Activated naive CD4-positive, alpha-beta T cell treated with Interleukin-2 at 50 U/mL for 16 hours (primary cell): ENCODE data around the gene PPM1L.

Experiments
- DNase-seq: peaks from one replicate; pipeline ENCODE4 v3.0.0-alpha.2; 2020

The PPM1L gene

DNA sequence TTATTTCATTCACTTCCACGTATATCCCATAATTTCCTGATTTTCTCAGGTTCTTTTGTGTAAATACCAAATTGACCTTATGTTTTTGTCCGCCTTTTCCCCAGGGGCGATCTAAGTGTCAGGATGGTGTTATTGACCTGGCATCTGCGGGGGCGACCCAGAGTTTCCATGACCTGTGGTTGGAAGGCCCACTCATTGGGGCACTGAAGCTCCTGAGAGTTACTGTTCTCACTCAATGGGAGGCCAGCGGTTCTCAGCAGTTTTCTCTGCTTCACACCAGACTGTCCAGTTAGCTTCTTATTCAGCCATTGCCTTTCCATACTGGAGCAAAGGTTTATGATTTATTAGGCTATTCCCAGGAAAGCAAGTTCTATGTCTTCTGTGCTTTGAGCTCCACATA, 295.8 kb downstream of the PPM1L start:
- no peak for DNase-seq

GRCh38 chr3:161054860-161055604, 299.0 kb downstream of the PPM1L start:
- no peak for DNase-seq

GRCh38 chr3:161064413-161064812, 308.4 kb downstream of the PPM1L start:
- DNase-seq = no peak

DNA sequence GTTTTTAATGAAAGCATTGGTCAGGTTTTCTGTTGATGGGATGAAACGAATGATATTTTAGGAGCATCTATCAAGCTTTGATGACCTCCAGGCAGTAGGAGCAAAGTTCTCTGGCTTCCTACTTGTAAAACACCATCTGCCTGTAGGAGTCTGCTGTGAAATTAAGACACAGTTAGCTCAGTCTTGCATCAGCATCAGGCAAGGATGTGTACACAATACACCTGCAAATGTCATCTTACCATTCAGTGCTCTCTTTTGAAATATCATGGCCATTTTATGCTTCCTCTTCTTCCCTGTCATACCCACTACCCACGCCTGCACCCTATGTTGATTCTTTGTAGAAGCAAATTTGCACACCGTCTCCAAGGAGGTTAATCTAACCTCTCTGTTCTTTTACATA, 310.9 kb downstream of the PPM1L start:
- DNase-seq = no peak

GRCh38 chr3:161067335-161067734, 311.3 kb downstream of the PPM1L start:
- DNase-seq = no peak

DNA sequence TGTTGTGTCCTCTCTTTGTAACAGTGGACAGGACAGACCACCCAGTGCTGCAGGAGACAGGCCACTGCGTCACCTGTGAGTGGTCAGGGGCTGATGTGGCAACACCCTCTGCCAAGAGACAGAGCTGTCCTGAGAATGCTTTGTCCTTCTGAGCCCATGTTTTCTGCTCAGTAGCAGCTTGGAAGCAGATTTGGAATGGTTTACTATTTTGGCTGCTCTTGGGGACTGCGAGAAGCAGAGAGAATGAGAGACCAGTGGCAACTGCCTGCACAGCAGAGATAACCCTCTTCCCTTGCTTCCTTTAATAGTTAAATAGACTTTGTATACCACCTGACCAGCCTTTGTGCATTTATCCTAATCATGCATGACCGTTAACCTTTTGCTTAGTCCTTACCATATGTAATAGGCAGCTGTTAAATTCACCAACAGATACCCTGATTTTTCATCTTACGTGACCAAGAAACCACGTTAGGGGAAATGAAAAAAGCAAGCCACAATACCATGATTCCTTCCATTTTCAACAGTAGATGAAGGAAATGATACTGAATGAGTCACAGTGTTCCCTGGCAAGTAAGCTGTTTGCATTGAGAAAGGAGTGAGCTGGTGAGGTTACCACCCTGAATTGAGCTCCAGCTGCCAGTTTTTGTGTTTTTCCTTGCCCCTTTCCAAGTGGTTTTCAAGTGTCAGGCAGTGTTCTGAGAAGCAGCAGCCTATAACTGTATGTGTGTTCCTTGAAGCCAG, 313.6 kb downstream of the PPM1L start:
- DNase-seq = no peak

GRCh38 chr3:161070252-161070930, 314.4 kb downstream of the PPM1L start:
- no peak for DNase-seq

GRCh38 chr3:161070980-161071663, 315.1 kb downstream of the PPM1L start:
- DNase-seq = no peak

GRCh38 chr3:161072211-161072621, 316.2 kb downstream of the PPM1L start:
- no peak for DNase-seq

- no peak for DNase-seq
These were observed 316.7 kb downstream of the PPM1L start for GRCh38 chr3:161072751-161073150.

DNA sequence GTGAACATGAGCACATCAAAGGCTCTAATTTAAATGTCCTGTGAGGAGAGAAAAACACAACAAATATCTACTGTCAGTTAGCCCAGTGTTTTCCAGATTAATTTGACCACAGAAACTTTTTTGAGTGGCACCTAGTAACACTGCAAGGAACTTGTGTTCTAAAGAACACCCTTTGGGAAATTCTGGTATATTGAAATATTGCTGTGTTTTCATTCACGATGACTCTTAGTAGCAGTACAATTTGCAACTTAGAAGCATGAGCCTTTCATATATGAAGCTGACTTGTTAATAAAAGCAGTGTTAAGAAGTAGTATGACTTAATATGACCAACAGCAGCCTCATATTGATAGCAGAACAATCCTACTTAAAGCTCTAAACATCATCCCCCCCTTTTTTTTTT, 317.1 kb downstream of the PPM1L start:
- no peak for DNase-seq

- no peak for DNase-seq
These were observed 325.6 kb downstream of the PPM1L start for GRCh38 chr3:161081633-161082032.

- DNase-seq = no peak
These were observed 326.0 kb downstream of the PPM1L start for GRCh38 chr3:161082063-161082462.

GRCh38 chr3:161083131-161083530, 327.1 kb downstream of the PPM1L start:
- no peak for DNase-seq

GRCh38 chr3:161084277-161084676, 328.2 kb downstream of the PPM1L start:
- DNase-seq = no peak

DNA sequence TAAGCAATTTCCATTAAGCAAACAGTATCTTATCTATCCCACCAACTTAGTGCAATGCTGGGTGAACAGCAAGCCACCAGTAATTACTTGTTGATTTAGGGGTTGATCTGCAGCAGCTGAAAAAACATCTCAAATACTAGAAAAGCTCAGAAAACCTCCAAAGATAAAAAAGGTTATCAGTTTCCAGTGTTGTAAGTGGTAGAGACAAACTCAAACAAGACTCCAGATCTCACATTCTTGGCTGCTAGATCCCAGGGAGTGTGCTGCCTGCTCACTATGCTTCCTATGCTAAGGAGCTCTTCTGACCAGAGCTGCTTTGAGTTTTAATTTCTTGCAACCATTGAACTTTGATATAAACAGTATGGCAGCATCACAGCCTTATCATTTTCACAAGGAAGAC, 337.9 kb downstream of the PPM1L start:
- no peak for DNase-seq

GRCh38 chr3:161096771-161097367, 340.8 kb downstream of the PPM1L start:
- peak; percentile 4 for DNase-seq

DNA sequence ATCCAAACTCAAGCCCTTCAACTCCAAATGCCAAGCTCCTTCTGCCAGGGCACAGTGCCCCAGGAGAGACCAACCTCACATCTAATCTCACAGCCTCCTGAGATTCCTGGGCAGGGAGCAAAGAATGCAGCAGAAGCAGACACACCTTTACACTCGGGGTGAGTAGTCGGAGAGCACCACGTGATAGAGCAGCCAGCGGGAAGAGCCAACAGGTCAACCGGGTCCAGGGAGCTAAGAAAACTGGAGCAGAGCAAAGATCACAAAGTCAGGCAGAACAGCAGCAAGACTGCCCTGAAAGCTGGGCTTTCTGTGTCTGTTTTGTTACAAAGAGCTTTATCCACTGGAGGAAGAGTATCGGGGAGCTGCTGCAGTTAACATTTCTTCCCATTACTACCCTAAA, 345.0 kb downstream of the PPM1L start:
- no peak for DNase-seq

GRCh38 chr3:161101609-161102008, 345.6 kb downstream of the PPM1L start:
- no peak for DNase-seq

- no peak for DNase-seq
These were observed 347.9 kb downstream of the PPM1L start for GRCh38 chr3:161103776-161104385.

GRCh38 chr3:161104561-161105551, 348.8 kb downstream of the PPM1L start, which contains the start of gene B3GALNT1:
Gene B3GALNT1, minus strand, starts transcription at chr3:161105349. Its CDS starts 18,595 bp downstream, at chr3:161086754.
- DNase-seq = peak; percentile 6
